HTR-8/SVneo (cell line): Measurements from ENCODE around the gene MAP3K12.

ENCODE experiments used
- DNase-seq: peaks from one replicate; pipeline ENCODE4 v3.0.0; 2011; ENCODE audit warnings: low spot score, mixed read lengths; ENCODE audit not compliant: insufficient read length
- FAIRE-seq: peaks from 2 replicates; lab custom pipeline; 2011; peaks lifted over from hg19 to GRCh38; lab: Jason Lieb, UNC

MAP3K12 gene

DNA sequence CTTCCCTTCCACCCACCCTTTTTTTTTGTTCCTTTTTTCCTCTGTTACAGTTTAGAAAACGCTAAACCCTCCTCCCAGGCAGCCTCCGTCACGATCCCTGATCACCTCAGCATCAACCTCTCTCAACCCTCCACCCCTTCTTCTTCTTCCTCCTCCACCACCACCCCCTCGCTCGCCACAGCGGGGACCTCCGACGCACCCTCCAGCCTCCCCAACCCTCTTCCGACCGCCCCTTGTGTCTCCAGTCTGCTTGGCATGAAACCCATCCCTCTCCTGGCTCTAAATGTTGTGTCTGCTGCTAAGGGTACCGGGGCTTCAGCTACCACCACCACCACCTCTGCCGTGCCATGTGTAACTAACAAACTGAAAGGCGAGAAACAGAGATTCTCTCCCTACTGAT is 24.4 kb downstream of the MAP3K12 start:
- DNase-seq (no peak), FAIRE-seq (no peak)

DNA sequence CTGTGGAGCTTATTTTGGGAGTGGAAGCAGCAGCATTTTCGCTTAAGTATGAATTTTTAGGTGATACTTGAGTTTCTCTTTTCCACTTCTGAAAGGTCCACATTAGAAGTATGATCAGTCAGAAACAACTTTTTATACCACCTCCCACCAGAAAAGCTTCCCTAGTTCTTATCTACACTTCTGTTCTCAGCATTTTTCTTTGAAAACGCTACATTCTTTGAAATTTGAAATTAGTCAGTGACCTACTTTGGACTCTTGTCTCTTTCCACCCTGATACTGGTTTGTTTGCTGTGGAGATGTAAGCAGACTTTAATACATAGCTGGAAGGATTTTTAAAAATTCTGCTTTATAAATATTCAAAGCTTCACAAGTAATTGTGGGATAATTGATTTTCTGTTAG is 25.2 kb downstream of the MAP3K12 start:
- DNase-seq = no peak
- FAIRE-seq = no peak

DNA sequence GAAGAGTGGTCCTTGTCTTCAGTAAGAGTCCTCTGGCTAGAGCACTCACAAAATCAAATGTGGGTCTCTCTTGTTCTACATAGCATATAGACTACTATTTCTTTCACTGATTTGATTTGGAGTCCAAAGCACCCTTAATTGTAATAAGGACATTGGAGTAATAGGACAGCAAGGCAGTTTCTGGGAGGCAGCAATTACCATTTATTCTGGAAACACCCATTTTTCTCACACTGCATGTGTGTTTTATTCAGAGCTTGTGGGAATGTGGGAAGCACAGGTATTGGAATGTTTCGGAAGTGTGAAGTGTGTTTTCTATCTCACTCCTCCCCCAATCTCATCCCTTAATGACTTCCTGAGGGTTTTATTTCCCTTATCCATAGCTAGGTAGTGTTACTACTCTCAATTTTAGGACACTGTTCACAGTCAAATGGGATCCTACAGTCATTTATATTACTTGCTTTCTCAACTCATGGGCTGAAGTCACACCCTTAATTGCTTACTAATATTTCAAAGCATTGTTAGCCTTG is 27.1 kb downstream of the MAP3K12 start:
- FAIRE-seq (no peak), DNase-seq (no peak)

DNA sequence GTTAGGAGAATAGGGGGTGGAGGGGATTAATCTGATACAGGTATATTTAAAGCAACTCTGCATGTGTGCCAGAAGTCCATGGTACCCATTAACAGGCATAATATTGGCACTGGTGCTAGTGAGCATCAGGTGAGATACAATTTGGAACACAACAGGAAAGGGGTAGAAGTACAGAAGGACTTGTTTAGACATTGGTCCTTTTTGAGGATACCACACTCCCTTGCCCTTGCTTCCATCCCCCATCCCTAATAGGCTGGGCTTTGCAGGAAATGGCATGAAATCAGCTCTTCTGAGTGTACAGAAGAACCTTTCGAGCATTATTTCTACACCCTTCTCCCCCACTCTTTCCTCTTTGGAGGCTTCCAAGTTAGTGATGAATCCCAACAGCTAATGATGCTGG is 31.0 kb downstream of the MAP3K12 start:
- DNase-seq = no peak
- FAIRE-seq = no peak

DNA sequence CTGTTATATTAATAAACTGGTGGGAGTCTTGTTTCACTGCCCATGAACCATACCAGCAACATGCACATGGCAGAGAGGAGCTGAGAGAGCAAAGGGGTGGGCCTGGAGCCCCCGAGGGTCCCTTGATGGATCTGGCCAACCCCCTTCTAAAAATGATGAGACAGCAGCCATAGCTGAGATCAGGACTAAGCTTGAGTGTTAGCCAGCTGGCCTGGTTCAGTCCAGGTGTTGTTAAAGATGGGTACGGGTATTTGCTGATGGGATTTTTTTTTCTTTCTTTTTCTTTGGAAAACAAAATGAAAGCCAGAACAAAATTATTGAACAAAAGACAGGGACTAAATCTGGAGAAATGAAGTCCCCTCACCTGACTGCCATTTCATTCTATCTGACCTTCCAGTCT is 31.4 kb downstream of the MAP3K12 start:
- FAIRE-seq = no peak
- no peak for DNase-seq

DNA sequence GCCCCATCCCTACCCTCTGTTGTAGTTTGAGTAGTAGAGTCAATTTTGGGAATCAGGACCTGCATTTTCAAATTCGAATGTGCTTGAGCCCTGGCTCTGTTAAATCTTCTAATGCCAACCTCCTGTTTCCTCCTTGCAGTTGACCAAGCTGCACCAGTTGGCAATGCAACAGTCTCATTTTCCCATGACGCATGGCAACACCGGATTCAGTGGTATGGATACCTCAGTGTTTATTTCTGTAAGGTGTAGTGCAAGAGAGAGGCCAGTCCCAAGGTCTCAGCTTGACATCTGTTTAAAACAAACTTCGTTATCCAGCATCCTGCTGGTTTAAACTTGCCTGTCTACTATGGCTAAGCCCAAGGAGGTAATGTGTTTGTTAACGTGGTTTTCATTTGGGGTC is 32.2 kb downstream of the MAP3K12 start:
- DNase-seq = no peak
- FAIRE-seq = no peak

DNA sequence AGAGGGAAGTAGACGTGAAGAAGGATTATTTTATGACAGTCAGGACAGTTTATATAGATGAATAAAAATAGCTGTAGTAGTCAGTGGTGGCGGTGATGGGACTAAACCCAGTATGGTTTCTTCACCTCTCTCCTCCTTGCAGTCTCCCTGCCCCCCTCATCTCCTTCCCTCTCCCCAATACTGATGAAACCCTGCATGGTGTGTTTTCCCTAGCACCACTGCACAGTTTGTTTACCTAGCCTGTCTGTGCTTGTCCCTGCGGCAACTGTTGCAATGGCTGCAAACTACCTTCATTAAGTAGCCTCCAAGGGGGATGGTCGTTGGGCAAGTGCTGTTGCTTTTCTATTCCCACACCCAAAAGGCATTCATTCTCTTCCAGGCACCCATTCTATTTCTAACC is 32.6 kb downstream of the MAP3K12 start:
- DNase-seq = no peak

DNA sequence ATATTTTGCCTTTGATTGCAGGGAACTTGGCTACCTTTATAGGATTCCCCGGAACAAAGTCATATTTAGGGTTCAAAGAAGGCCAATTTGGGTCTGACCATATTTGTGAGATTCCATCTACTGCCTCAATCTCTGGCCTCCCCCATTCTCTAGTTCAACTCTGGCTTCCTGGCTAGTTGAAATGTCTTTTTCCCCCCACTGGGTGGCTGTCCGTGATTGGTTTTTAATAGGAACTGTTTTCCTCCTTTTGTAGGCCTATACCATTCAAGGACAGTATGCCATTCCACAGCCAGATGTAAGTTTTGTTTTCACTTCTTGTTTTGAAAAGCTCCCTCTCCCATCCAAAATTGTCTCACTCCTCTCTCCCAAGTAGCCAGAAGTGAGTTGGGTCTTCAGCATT is 33.6 kb downstream of the MAP3K12 start:
- FAIRE-seq (no peak), DNase-seq (no peak)

More for the DNA sequence above, 32.6 kb downstream of the MAP3K12 start:
- FAIRE-seq = no peak

DNA sequence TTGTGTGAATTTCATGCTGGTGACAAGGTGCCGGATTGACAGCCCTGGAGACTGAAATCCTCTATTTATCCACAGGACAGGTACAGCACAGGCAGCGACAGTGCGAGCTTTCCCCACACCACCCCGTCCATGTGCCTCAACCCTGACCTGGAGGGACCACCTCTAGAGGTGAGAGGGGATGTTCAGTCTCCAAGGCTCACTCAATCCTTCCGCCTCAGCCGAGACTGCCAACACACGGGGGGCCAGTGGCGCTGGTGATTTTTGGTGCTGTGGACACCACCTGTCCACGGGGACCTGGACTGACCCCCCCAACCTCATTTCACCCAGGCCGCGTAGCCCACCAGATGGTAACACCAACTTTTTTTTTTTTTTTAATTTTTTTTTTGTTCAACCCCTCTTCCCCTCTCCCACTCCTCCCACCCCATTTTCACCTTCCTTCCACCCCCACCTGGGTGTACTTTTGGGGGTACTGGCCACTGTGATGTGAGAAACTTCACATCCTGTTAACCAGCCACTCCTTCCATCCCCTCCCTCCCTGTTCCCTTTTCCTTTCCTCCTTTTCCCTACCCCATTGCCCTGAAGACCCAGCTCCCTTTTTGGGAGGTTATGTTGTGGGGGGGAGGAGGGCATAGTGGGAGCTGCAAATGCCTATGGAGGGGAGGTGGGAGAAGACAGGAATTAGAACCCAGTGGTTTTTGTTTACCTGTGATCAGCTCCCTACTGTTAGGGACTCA is 34.4 kb downstream of the MAP3K12 start:
- DNase-seq (no peak), FAIRE-seq (no peak)

DNA sequence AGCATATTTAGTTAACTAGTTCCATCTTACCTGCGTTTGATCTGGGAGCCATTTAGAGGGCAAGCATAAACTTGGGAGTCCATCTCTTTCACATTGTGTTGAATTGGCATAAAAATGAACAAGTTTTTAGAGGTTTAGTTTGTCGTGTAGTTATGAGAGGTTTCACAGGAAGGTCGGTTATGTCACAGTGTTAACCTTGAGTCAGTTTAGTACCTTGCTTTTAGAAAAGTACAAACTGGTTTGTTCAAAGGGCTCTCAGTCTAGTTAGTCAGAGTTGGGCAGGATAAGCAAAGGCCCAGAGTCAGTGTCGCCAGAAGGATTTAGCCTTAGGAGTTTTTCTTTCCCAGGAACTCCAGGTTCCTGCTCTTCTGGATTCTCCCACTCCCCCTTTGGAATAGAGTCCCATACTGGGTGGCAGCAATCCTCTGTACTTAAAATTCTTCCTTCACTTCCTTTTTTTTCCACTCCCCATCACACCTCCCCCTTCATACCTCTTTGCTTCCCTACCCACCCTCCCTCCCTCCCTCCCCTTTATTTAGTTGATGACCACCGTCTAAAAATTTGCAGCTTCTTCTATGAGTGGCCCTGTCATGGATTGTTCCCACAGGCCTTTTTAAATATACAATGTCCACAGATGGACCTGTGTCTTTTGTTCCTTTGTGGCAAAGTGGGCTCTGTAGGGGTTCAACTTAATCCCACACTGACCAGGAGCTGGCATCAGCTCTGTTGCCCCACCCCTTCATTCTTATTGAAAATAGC is 35.3 kb downstream of the MAP3K12 start:
- DNase-seq (no peak), FAIRE-seq (no peak)

DNA sequence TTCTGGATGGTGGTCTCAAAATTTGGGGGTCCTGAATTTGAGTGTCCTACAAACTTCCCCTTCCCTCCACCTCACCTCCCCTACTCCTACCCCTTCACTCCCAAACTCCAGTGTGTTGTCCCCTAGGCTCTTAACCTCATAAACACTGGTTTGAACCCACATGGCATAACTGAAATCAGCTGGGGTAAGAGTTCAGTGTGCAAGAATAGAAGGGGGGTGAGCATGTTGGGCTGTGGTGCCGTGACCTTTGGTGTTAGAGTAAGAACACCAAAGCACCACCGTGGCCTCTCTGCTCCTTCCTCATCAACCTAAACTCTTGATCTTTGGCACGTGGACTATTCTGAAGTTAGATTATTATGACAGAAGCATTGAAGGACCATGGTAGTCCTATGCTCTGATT is 36.3 kb downstream of the MAP3K12 start:
- DNase-seq (no peak), FAIRE-seq (no peak)

DNA sequence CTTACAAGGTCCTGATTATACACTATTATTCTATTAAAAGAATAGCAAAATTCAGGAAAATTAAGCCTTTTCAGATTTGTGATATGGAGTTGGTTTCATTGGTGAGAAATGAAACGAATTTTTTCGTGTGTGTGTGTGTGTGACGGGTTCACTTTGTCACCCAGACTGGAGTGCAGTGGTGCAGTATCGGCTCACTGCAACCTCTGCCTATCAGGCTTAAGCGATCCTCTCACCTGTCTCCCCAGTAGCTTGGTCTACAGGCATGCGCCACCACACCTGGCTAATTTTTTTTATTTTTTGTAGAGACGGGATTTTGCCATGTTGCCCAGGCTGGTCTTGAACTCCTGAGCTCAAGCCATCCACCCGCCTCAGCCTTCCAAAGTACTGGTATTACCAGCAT is 37.7 kb downstream of the MAP3K12 start:
- FAIRE-seq (no peak), DNase-seq (no peak)

DNA sequence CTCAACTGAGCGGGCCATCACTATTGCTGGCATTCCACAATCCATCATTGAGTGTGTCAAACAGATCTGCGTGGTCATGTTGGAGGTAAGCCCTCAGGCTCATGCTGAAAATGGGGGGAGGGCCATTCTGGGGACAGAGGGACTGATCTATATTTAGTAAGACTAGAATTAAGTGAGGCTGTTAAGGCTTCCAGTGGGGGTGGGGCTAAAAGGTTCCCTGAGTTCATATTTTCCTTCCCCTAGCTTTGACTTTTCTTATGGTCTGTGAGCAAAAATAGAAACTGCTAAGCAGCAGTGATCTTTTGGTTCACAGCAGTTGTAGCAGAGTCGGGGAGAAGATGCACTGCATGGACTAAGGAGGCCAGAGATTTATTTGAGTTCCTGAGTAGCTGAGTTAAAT is 38.2 kb downstream of the MAP3K12 start:
- FAIRE-seq (no peak), DNase-seq (no peak)

DNA sequence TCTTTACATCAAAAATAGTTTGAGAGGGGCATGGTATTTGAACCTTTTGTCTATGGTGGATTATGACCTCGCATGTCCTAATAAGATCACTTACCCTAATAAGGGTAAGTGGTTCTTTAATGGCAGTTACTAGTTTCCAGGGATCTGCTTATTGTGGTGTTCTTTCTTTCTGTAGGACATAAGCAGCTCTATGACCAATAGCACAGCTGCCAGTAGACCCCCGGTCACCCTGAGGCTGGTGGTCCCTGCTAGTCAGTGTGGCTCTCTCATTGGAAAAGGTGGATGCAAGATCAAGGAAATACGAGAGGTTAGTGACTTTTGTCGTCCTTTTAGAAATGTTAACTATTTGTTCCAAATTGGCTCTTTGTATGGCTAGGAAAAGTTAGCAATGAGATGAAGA is 40.2 kb downstream of the MAP3K12 start:
- DNase-seq (no peak), FAIRE-seq (no peak)

DNA sequence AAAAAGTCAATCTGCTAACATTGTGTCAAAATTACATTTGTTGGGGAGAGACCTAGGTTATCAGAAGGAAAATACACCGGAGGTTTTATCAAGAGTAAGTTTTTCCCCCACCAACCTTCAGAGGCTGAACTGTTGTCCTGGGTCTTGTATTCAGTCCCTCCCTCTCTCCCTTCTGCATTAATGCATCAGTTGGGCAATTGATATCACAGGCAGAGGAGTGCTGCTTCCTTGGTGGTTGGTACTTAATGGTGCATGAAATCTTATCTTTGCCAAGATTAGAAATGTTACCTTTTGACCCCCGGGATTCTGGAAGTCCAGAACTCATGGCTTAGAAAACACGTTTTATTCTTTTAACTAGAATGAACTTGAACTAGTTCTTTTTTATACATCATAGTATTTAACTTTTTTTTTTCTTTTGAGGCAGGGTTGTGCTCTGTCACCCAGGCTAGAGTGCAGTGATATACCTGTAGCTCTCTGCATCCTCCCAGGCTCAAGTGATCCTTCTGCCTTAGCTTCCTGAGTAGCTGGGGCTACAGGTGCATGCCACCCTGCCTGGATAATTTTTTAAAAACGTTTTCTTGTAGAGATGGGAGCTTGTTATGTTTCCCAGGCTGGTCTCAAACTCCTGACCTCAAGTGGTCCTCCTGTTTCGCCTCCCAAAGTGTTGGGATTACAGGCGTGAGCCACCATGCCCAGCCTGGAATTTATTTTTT is 42.4 kb downstream of the MAP3K12 start:
- FAIRE-seq (no peak), DNase-seq (no peak)

DNA sequence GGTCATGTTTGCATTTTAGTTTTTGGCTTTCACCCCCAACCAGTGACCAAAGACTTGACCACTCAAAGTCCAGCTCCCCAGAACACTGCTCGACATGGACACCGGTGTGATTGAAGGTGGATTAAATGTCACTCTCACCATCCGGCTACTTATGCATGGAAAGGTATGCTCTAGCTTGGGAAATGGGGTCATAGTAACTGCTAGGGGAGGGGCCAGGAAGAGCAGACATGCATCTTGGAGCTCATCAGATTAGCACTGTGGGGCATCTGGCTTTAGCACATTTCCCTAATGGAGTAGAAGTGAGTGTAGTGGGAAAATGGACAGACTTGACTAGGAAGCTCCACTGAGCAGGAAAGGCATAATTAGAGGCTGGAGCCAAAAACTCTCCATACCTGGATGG is 44.6 kb downstream of the MAP3K12 start:
- DNase-seq (no peak), FAIRE-seq (no peak)

DNA sequence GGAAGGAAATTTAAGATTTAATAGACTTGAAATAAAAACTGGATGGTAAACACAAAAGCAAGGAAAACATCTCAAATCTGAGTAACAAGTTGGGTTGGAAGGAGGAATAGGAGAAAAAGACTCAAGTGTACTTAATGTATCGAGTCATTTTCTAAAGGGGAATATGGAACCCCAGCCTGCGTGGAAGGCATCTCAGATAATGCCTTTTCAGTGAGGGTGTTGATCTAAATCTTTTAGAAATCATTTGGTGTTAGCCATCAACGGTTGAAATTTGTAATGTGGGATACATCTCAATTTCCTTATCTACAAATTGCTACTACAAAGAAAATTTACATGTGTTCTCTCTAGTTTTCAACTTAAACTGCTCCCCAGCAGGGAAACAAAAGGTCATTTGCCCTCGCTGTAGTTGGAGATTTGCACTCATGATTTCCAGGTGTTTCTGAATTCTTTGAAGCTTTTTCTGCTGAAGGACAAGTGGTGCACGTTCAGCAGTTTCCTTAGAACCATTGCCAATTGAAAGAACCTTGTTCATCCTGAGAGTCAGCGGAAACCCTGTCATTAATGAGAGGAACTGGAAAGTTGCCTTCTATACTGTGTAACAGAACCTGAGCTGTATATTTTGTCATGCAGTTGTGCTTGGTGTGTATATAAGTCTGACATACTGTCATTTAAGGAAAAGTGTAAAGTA is 45.2 kb downstream of the MAP3K12 start:
- no peak for DNase-seq
- FAIRE-seq = no peak

DNA sequence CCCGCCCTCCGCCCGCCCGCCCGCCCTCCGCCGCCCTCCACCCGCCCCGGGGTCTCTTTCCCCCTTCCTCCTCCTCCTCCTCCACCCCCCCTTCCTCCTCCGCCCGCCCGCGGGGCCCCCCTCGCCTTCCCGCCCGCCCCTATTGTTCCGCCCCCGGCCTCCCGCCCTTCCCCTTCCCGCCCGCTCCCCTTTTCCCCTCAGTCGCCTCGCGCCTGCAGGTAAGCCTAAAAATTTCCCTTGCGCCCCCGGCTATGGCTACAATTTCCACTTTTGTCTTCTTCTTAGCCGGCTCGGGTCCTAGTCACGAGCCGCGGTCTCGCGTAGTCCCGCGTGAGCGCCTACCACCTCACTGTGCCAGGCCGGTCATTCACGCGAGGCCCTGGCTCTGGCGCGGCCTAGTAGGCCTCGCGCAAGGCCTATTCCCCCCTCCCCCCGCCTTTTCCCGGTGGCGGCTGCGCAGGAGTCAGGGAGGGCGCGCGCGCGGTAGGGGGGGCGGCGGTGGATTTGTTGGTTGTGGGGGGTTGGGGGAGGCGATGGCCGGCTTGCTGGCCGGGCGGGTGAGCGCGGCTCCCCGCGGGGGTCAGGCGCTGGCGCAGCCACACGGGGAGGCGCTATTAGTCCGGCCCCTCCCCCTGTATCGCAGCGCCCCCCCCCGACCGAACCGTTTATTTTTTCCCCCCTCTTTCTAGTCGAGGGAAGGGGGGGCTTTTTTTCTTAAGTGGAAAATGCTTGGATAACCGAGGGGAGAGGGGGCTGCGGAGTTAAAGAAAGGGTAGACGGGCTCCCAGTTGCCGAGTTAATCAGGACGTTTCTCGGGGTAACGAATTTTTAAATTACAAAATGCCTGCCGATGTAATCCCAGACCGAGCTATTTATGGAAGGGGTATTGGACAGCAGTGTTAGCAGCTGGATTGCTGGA is 46.8 kb downstream of the MAP3K12 start:
- FAIRE-seq = peak; percentile 13
- DNase-seq = peak; percentile 71

DNA sequence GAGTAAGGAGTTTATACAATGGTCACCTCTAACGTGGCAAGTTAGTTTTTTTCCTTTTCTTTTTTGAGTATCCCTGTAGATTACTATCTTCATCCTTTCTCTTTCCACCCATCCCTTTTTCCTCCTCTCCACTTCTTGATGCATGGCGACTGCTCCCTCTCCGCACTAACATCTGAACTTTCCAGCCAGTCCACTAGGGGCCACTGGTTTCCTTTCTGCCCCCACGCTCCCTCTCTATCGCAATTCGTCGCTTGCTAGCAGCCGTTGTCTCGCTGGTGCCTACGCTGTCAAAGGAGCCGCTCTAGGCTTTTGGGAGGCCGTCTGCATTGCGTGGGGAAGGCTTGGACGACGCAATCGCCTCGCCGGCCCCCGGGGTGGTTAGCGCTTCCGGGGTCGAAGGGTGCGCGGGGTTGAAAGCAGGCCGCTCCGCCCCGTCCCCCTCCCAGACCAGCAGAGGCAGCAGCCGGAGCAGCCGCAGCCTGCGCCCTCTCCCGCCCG is 47.5 kb downstream of the MAP3K12 start, which contains the start of gene PCBP2:
PCBP2 (plus strand) TSS at position 442 of the 498 bp plus-strand sequence. CDS start 2,699 bp downstream, outside the sequence.
- FAIRE-seq = peak; percentile 74
- DNase-seq = peak; percentile 93
